IMR-90 (cell line): ENCODE results near the gene PLCB2. TPM values are rescaled to one million over a fixed set of nuclear protein-coding genes. Genes with fewer than 3 reads are reported as not detected.

Experiments used
- ATAC-seq: fragments of 200-7000 bp; cut with Tn5 transposase; 2 replicates; pipeline ENCODE4 v1.9.1; 2020; ENCODE audit warnings: low read depth, mild to moderate bottlenecking, moderate library complexity
- BruUV-seq: library from RNA; stranded (reverse); fragments of 400-500 nt; replicated peaks from 2 replicates; lab custom pipeline; 2021; lab: Mats Ljungman, UMichigan
- CTCF ChIA-PET: fragments of 300-600 bp; formaldehyde crosslinking; extraction: SDS; loops from one replicate; lab custom pipeline; 2021; ENCODE audit warnings: antibody characterized with exemption; lab: Yijun Ruan, JAX
- POLR2A ChIA-PET: fragments of 300-600 bp; sonication (Branson Sonifier 250); formaldehyde crosslinking; loops from one replicate; lab custom pipeline; 2022; ENCODE audit warnings: antibody characterized with exemption; ENCODE audit not compliant: unreplicated experiment; lab: Charles Lee
- DNase-seq: peaks from one replicate; pipeline ENCODE4 v3.0.0; 2013
- H2AFZ ChIP-seq: replicated peaks from 2 replicates; pipeline ENCODE3; 2013; ENCODE audit warnings: low read length, mild to moderate bottlenecking; ENCODE audit not compliant: poor library complexity
- H2AK5ac ChIP-seq: 2 replicates; pipeline ENCODE4 v1.6.1; 2013; ENCODE audit warnings: low read depth, low read length, inconsistent platforms
- H2AK9ac ChIP-seq: replicated peaks from 2 replicates; pipeline ENCODE3; 2013; ENCODE audit warnings: mild to moderate bottlenecking, low read depth, low read length, moderate library complexity; ENCODE audit not compliant: poor library complexity
- H2BK120ac ChIP-seq: 2 replicates; pipeline ENCODE4 v1.6.1; 2013; ENCODE audit warnings: low read depth, low read length, inconsistent platforms
- H2BK15ac ChIP-seq: 3 replicates; pipeline ENCODE4 v1.6.1; 2013; ENCODE audit warnings: low read depth, low read length, inconsistent platforms
- H2BK20ac ChIP-seq: 2 replicates; pipeline ENCODE4 v1.6.1; 2013; ENCODE audit warnings: low read depth, mild to moderate bottlenecking, inconsistent platforms, low read length, moderate library complexity
- H2BK5ac ChIP-seq: 2 replicates; pipeline ENCODE4 v1.6.1; 2013; ENCODE audit warnings: mild to moderate bottlenecking, low read depth, low read length, inconsistent platforms; ENCODE audit not compliant: poor library complexity, severe bottlenecking
- H3K14ac ChIP-seq: replicated peaks from 2 replicates; pipeline ENCODE4 v1.6.1; 2013; ENCODE audit warnings: low read depth, low read length, inconsistent platforms
- H3K18ac ChIP-seq: 2 replicates; pipeline ENCODE4 v1.6.1; 2013; ENCODE audit warnings: low read depth, low read length, control low read depth
- H3K23ac ChIP-seq: 2 replicates; pipeline ENCODE4 v1.6.1; 2013; ENCODE audit warnings: low read depth, low read length, inconsistent platforms
- H3K27ac ChIP-seq: 2 replicates; pipeline ENCODE4 v1.5.1; 2013; ENCODE audit warnings: mild to moderate bottlenecking, control low read depth, low read length; ENCODE audit not compliant: insufficient read depth
- H3K27me3 ChIP-seq: 2 replicates; pipeline ENCODE4 v1.6.1; 2013; ENCODE audit warnings: low read length; ENCODE audit not compliant: control insufficient read depth, insufficient read depth
- H3K36me3 ChIP-seq: 2 replicates; pipeline ENCODE4 v1.6.1; 2013; ENCODE audit warnings: low read length, mixed read lengths; ENCODE audit not compliant: control insufficient read depth, insufficient read depth
- H3K4ac ChIP-seq: 2 replicates; pipeline ENCODE4 v1.6.1; 2013; ENCODE audit warnings: low read depth, low read length, inconsistent platforms
- H3K4me1 ChIP-seq: 2 replicates; pipeline ENCODE4 v1.6.1; 2013; ENCODE audit warnings: low read length, mixed read lengths; ENCODE audit not compliant: control insufficient read depth, insufficient read depth
- H3K4me2 ChIP-seq: 2 replicates; pipeline ENCODE4 v1.6.1; 2013; ENCODE audit warnings: low read depth, mild to moderate bottlenecking, control low read depth, low read length, moderate library complexity
- H3K4me3 ChIP-seq: 2 replicates; pipeline ENCODE4 v1.5.1; 2013; ENCODE audit warnings: low read depth, mild to moderate bottlenecking, control low read depth, low read length, moderate library complexity; ENCODE audit not compliant: insufficient read depth
- H3K56ac ChIP-seq: 2 replicates; pipeline ENCODE4 v1.6.1; 2013; ENCODE audit warnings: low read length, inconsistent platforms; ENCODE audit not compliant: insufficient read depth; ENCODE audit errors: extremely low read depth
- H3K79me1 ChIP-seq, 2 experiments: 2 replicates each; pipeline ENCODE4 v1.6.1; 2013; ENCODE audit warnings: low read length in 2 of 2, inconsistent platforms in 1 of 2, low read depth in 1 of 2
- H3K9ac ChIP-seq: 2 replicates; pipeline ENCODE4 v1.6.1; 2013; ENCODE audit warnings: low read depth, low read length, control low read depth
- H3K9me1 ChIP-seq: 2 replicates; pipeline ENCODE4 v1.6.1; 2013; ENCODE audit warnings: low read length, inconsistent platforms; ENCODE audit not compliant: insufficient read depth
- H3K9me3 ChIP-seq: 2 replicates; pipeline ENCODE4 v1.6.1; 2013; ENCODE audit warnings: low read length; ENCODE audit not compliant: control insufficient read depth, insufficient read depth
- H4K20me1 ChIP-seq: 2 replicates; pipeline ENCODE4 v1.6.1; 2013; ENCODE audit warnings: low read length, inconsistent platforms; ENCODE audit not compliant: insufficient read depth
- H4K5ac ChIP-seq: 2 replicates; pipeline ENCODE4 v1.6.1; 2013; ENCODE audit warnings: mild to moderate bottlenecking, low read depth, low read length, control low read depth
- H4K8ac ChIP-seq, 2 experiments: 2 replicates each; pipeline ENCODE4 v1.6.1; 2013; ENCODE audit warnings: low read depth in 2 of 2, low read length in 2 of 2, control low read depth in 1 of 2, inconsistent platforms in 1 of 2
- H4K91ac ChIP-seq: 2 replicates; pipeline ENCODE4 v1.6.1; 2013; ENCODE audit warnings: low read depth, low read length, inconsistent platforms; ENCODE audit not compliant: insufficient read depth
- BHLHE40 ChIP-seq: fragments of 150-350 bp; IDR thresholded peaks from 2 replicates; pipeline ENCODE4 v1.6.1; 2016; ENCODE audit warnings: mild to moderate bottlenecking, low read depth, low read length
- CEBPB ChIP-seq: IDR thresholded peaks from 2 replicates; pipeline ENCODE4 v1.6.1; 2012; ENCODE audit warnings: low read depth, low read length, improper control_type of control experiment
- CHD1 ChIP-seq: IDR thresholded peaks from 2 replicates; pipeline ENCODE4 v1.6.1; 2012; ENCODE audit warnings: low read depth, low read length, improper control_type of control experiment
- FOS ChIP-seq: fragments of 150-350 bp; IDR thresholded peaks from 2 replicates; pipeline ENCODE4 v1.6.1; 2016; ENCODE audit warnings: low read depth, low read length
- MAFK ChIP-seq: IDR thresholded peaks from 2 replicates; pipeline ENCODE4 v1.6.1; 2012; ENCODE audit warnings: low read depth, low read length, improper control_type of control experiment
- MAZ ChIP-seq: IDR thresholded peaks from 2 replicates; pipeline ENCODE4 v1.6.1; 2012; ENCODE audit warnings: low read depth, mild to moderate bottlenecking, low read length, improper control_type of control experiment, moderate library complexity, borderline replicate concordance
- MXI1 ChIP-seq: IDR thresholded peaks from 2 replicates; pipeline ENCODE4 v1.6.1; 2012; ENCODE audit warnings: low read depth, mild to moderate bottlenecking, low read length, moderate library complexity, borderline replicate concordance
- NFE2L2 ChIP-seq: fragments of 150-350 bp; IDR thresholded peaks from 2 replicates; pipeline ENCODE4 v1.6.1; 2016; ENCODE audit warnings: low read depth, mild to moderate bottlenecking, low read length
- POLR2A ChIP-seq: IDR thresholded peaks from 2 replicates; pipeline ENCODE4 v1.6.1; 2012; ENCODE audit warnings: mild to moderate bottlenecking, low read depth, low read length
- RAD21 ChIP-seq: IDR thresholded peaks from 2 replicates; pipeline ENCODE4 v1.6.1; 2012; ENCODE audit warnings: low read length, improper control_type of control experiment
- RCOR1 ChIP-seq: IDR thresholded peaks from 2 replicates; pipeline ENCODE4 v1.6.1; 2012; ENCODE audit warnings: mild to moderate bottlenecking, low read length, improper control_type of control experiment; ENCODE audit not compliant: insufficient replicate concordance
- RFX5 ChIP-seq: IDR thresholded peaks from 2 replicates; pipeline ENCODE4 v1.8.0; 2012; ENCODE audit warnings: low read depth, mild to moderate bottlenecking, low read length, moderate library complexity
- SMC3 ChIP-seq: fragments of 150-350 bp; IDR thresholded peaks from 2 replicates; pipeline ENCODE4 v1.6.1; 2016; ENCODE audit warnings: low read depth, mild to moderate bottlenecking, antibody characterized with exemption, low read length, moderate library complexity
- WGBS, 2 experiments: methylation state at CpG; one replicate each; pipeline versions ENCODE4 v1.1.5 to v1.1.7; 2013; ENCODE audit warnings: missing lambda C conversion rate in 2 of 2; ENCODE audit not compliant: insufficient read length in 1 of 2; ENCODE audit errors: extremely low coverage in 2 of 2; 5-methylcytosine and 5-hydroxymethylcytosine counted together
- dilution Hi-C: fragments of 300-500 bp; cut with HindIII; formaldehyde crosslinking; loops from one replicate; pipeline ENCODE4 v1.14.3; 2018; ENCODE audit warnings: low sequenced_read_pairs; ENCODE audit not compliant: unreplicated experiment
- in situ Hi-C: fragments of 300-500 bp; cut with MboI; formaldehyde crosslinking; loops from 3 replicates; pipeline ENCODE4 v1.14.3; 2019; ENCODE audit warnings: low sequenced_read_pairs, inconsistent platforms, mixed read lengths
- intact Hi-C: fragments of 100-400 bp; cut with micrococcal nuclease; formaldehyde crosslinking; loops from 2 replicates; pipeline ENCODE4 v1.10.0; 2022
- polyA plus RNA-seq, 3 experiments: library from polyadenylated mRNA; depleted of rRNA; stranded (reverse); fragments of >200 nt; gene quantifications; 2 replicates each; pipeline ENCODE4 v1.2.3, GENCODE V29; 2012; ENCODE audit warnings: low replicate concordance in 1 of 3
- total RNA-seq: library from RNA; depleted of rRNA; stranded (reverse); fragments of >200 nt; gene quantifications from 2 replicates; pipeline ENCODE4 v1.2.3, GENCODE V29; 2012
- TF ChIP-seq, protein P1 (sequence below): conservative IDR thresholded peaks from 2 replicates; pipeline ENCODE4 v1.5.1; 2012; ENCODE audit warnings: mild to moderate bottlenecking, low read depth, low read length, improper control_type of control experiment
- TF ChIP-seq, protein P2 (sequence below): fragments of 150-350 bp; IDR thresholded peaks from 2 replicates; pipeline ENCODE4 v1.6.1; 2017; ENCODE audit warnings: mild to moderate bottlenecking, antibody characterized with exemption, low read length, low read depth

PLCB2 gene
- total and polyA plus RNA-seq, 2 of the 4 experiments (the other 2 are of a cell fraction) = 0.18 to 1.4 TPM

DNA sequence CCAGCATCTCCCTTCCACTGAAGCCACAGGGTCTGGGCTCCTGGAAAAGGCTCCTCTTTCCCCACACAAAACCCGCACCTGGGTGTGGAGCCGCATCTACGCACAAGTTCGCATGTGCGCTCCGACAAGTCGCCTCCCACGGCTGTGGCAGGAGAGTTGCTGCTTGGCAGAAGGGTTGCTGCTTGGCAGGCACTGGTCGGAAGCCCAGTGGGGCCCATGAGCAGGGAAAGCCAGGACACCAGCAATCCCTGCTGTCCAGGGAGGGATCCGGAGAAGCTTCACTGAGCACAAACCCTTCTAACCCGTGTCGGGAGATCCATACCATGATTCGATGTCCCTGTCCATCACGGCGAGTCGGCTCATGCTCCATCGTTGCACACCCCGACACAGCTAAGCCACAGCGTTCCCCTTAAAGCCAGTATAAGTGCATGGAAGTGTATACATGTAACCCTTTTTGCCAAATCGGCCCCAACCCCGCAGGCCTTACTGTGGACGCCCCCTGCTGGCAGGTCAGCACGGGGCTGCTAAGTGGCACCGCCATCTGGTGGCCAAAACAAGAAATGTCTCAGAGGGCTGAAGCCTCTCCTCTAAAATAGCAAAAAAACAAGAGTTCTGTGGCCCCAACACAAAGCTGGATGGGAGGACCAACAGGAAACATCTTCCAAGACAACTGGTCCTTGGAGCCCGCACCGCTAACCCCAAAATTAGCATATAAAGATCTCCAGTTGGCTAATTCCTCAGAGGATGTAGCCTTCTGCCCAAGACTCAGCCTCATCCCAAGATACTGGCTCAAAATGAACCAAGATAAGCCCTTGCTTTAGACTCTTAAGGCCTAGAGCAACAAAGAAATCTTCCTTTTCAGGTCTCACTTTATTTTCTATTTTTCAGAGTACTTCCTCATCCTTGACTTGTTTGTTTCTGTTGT is 33.1 kb downstream of the PLCB2 start:
- Histone ChIP-seq H2BK5ac (no peak overlapping the region), H3K9ac (no peak overlapping the region), H3K4me1 (no peaks in the 10 kb centered on the region), H3K79me1 (no peaks in the 10 kb centered on the region), H4K91ac (no peak overlapping the region), H4K20me1 (no peaks in the 10 kb centered on the region), H3K18ac (no peak overlapping the region), H3K4me2 (no peak overlapping the region), H3K27me3 (peaks cover 21% of the 10 kb centered on the region), H3K9me1 (no peaks in the 10 kb centered on the region), H2BK15ac (no peak overlapping the region), H3K4ac (no peak overlapping the region), H3K56ac (no peak overlapping the region), H3K23ac (no peak overlapping the region), H2AK5ac (peak overlapping the region; percentile 75; the same call in 1 of the 2 replicates), H3K9me3 (no peaks in the 10 kb centered on the region), H3K14ac (no peak overlapping the region), H2BK20ac (no peak overlapping the region), H2AFZ (peak overlapping the region; percentile 76), H3K36me3 (no peaks in the 10 kb centered on the region), H3K4me3 (no peak overlapping the region), H2AK9ac (peak overlapping the region; percentile 92), H4K8ac (no peak overlapping the region; a peak in 1 of 4 replicates), H3K27ac (no peak overlapping the region), H4K5ac (no peak overlapping the region), H2BK120ac (no peak overlapping the region)
- intact Hi-C loops (loop anchor here (1.0 to 5.0 kb wide), 3 partner anchors 57 to 229 kb away; partner anchors contain the start of gene BMF), dilution Hi-C loops (no loop called here), in situ Hi-C loops (loop anchor here (5.0 kb wide), 3 partner anchors 57 to 227 kb away; no protein-coding TSS in a partner anchor)
- CTCF ChIA-PET = interaction anchor here (0.6 to 6.0 kb wide), 24 partner anchors 14 to 913 kb away, joined by 3 to 81 read pairs (median 4); partner anchors contain the start of genes PAK6 and PLCB2
- DNase-seq = peak; percentile 78
- BruUV-seq = no TSS peak
- POLR2A ChIA-PET = no interaction called here
- peak; percentile 86 for ATAC-seq
- 75% methylated on average over 9 of the region's 26 CpGs; no CpG with 5 or more reads in 1 of the 2 experiments for WGBS, 2 experiments
- TF ChIP-seq, protein P1, sequence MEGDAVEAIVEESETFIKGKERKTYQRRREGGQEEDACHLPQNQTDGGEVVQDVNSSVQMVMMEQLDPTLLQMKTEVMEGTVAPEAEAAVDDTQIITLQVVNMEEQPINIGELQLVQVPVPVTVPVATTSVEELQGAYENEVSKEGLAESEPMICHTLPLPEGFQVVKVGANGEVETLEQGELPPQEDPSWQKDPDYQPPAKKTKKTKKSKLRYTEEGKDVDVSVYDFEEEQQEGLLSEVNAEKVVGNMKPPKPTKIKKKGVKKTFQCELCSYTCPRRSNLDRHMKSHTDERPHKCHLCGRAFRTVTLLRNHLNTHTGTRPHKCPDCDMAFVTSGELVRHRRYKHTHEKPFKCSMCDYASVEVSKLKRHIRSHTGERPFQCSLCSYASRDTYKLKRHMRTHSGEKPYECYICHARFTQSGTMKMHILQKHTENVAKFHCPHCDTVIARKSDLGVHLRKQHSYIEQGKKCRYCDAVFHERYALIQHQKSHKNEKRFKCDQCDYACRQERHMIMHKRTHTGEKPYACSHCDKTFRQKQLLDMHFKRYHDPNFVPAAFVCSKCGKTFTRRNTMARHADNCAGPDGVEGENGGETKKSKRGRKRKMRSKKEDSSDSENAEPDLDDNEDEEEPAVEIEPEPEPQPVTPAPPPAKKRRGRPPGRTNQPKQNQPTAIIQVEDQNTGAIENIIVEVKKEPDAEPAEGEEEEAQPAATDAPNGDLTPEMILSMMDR = peak; percentile 100; the same call in 1 of the 2 replicates
- peak; percentile 89 for TF ChIP-seq MAZ
- TF ChIP-seq CEBPB = no peak
- no peak for TF ChIP-seq RFX5
- no peak for TF ChIP-seq NFE2L2
- peak; percentile 14; the same call in 1 of the 2 replicates for TF ChIP-seq MAFK
- no peak for TF ChIP-seq FOS
- TF ChIP-seq, protein P2, sequence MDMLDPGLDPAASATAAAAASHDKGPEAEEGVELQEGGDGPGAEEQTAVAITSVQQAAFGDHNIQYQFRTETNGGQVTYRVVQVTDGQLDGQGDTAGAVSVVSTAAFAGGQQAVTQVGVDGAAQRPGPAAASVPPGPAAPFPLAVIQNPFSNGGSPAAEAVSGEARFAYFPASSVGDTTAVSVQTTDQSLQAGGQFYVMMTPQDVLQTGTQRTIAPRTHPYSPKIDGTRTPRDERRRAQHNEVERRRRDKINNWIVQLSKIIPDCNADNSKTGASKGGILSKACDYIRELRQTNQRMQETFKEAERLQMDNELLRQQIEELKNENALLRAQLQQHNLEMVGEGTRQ = no peak
- no peak for TF ChIP-seq CHD1
- no peak for TF ChIP-seq RCOR1
- TF ChIP-seq SMC3 = peak; percentile 100
- no peak for TF ChIP-seq BHLHE40
- TF ChIP-seq MXI1 = no peak
- TF ChIP-seq RAD21 = peak; percentile 98
- TF ChIP-seq POLR2A = no peak
